ENCODE measurements around the gene RASGRF2. TPM values are rescaled to one million over a fixed set of nuclear protein-coding genes. Genes with fewer than 3 reads are reported as not detected.
"Not testable (repeated sequence)": the region's sequence is repeated elsewhere in the genome, so short reads cannot be mapped to it uniquely, and the experiment has no call there.

The RASGRF2 gene
- polyA plus RNA-seq, 4 donors: 0.54 to 3.0 (median 1.5) TPM

GRCh38 chr5:81250004-81250403 is 289.8 kb downstream of the RASGRF2 start:
- H3K9me3 ChIP-seq (ENCODE audit: control insufficient read depth in 2 of 2, insufficient read depth in 1 of 2, low read depth in 1 of 2, low read length in 1 of 2): no peaks in the 10 kb centered on the region
- WGBS, 3 donors: 92 to 100% (median 95%) methylated on average over 1 of the region's 1 CpG

GRCh38 chr5:81251922-81252321 is 291.8 kb downstream of the RASGRF2 start:
- no peak overlapping the region for H3K4me3 ChIP-seq (ENCODE audit: low read depth in 1 of 3, low read length in 3 of 3)
- DNase-seq: no peak
- no peaks in the 10 kb centered on the region for H3K4me1 ChIP-seq (ENCODE audit: control insufficient read depth in 3 of 3, insufficient read depth in 2 of 3, low read depth in 1 of 3, low read length in 2 of 3)
- FAIRE-seq: no peak
- no peaks in the 10 kb centered on the region for H3K27me3 ChIP-seq (ENCODE audit: control insufficient read depth in 3 of 3, insufficient read depth in 3 of 3, low read length in 3 of 3)
- H3K27ac ChIP-seq (ENCODE audit: low read depth in 1 of 3, low read length in 2 of 3): no peak overlapping the region
- H3K36me3 ChIP-seq (ENCODE audit: control insufficient read depth in 3 of 3, insufficient read depth in 2 of 3, low read depth in 1 of 3, low read length in 3 of 3): peaks cover 0 to 18% (median 0%) of the 10 kb centered on the region in 3 donors
- 71 to 76% (median 73%) methylated on average over 5 of the region's 5 CpGs for WGBS, 3 donors
- H3K9me3 ChIP-seq (ENCODE audit: control insufficient read depth in 2 of 2, insufficient read depth in 1 of 2, low read depth in 1 of 2, low read length in 1 of 2): no peaks in the 10 kb centered on the region

More at GRCh38 chr5:81250004-81250403, 289.8 kb downstream of the RASGRF2 start:
- Histone ChIP-seq H3K4me3 (ENCODE audit: low read depth in 1 of 3, low read length in 3 of 3) (no peak overlapping the region), H3K4me1 (ENCODE audit: control insufficient read depth in 3 of 3, insufficient read depth in 2 of 3, low read depth in 1 of 3, low read length in 2 of 3) (no peaks in the 10 kb centered on the region), H3K27me3 (ENCODE audit: control insufficient read depth in 3 of 3, insufficient read depth in 3 of 3, low read length in 3 of 3) (no peaks in the 10 kb centered on the region), H3K36me3 (ENCODE audit: control insufficient read depth in 3 of 3, insufficient read depth in 2 of 3, low read depth in 1 of 3, low read length in 3 of 3) (peaks cover 0 to 20% (median 0%) of the 10 kb centered on the region in 3 donors), H3K27ac (ENCODE audit: low read depth in 1 of 3, low read length in 2 of 3) (no peak overlapping the region)
- DNase-seq (no peak), FAIRE-seq (no peak)

GRCh38 chr5:81252904-81253303 is 292.7 kb downstream of the RASGRF2 start:
- Histone ChIP-seq H3K27me3 (ENCODE audit: control insufficient read depth in 3 of 3, insufficient read depth in 3 of 3, low read length in 3 of 3) (no peaks in the 10 kb centered on the region), H3K4me3 (ENCODE audit: low read depth in 1 of 3, low read length in 3 of 3) (no peak overlapping the region), H3K9me3 (ENCODE audit: control insufficient read depth in 2 of 2, insufficient read depth in 1 of 2, low read depth in 1 of 2, low read length in 1 of 2) (no peaks in the 10 kb centered on the region), H3K4me1 (ENCODE audit: control insufficient read depth in 3 of 3, insufficient read depth in 2 of 3, low read depth in 1 of 3, low read length in 2 of 3) (no peaks in the 10 kb centered on the region), H3K27ac (ENCODE audit: low read depth in 1 of 3, low read length in 2 of 3) (no peak overlapping the region), H3K36me3 (ENCODE audit: control insufficient read depth in 3 of 3, insufficient read depth in 2 of 3, low read depth in 1 of 3, low read length in 3 of 3) (peaks cover 0 to 18% (median 0%) of the 10 kb centered on the region in 3 donors)
- WGBS, 3 donors: 90 to 94% (median 92%) methylated on average over 1 of the region's 1 CpG
- FAIRE-seq (no peak), DNase-seq (no peak)

- WGBS, 3 donors: 85 to 97% (median 94%) methylated on average over 4 of the region's 4 CpGs
- Histone ChIP-seq H3K27me3 (ENCODE audit: control insufficient read depth in 3 of 3, insufficient read depth in 3 of 3, low read length in 3 of 3) (no peaks in the 10 kb centered on the region), H3K27ac (ENCODE audit: low read depth in 1 of 3, low read length in 2 of 3) (no peak overlapping the region), H3K36me3 (ENCODE audit: control insufficient read depth in 3 of 3, insufficient read depth in 2 of 3, low read depth in 1 of 3, low read length in 3 of 3) (peaks cover 0 to 18% (median 0%) of the 10 kb centered on the region in 3 donors), H3K4me1 (ENCODE audit: control insufficient read depth in 3 of 3, insufficient read depth in 2 of 3, low read depth in 1 of 3, low read length in 2 of 3) (no peaks in the 10 kb centered on the region), H3K4me3 (ENCODE audit: low read depth in 1 of 3, low read length in 3 of 3) (no peak overlapping the region), H3K9me3 (ENCODE audit: control insufficient read depth in 2 of 2, insufficient read depth in 1 of 2, low read depth in 1 of 2, low read length in 1 of 2) (no peaks in the 10 kb centered on the region)
- no peak for FAIRE-seq
- DNase-seq: no peak
These were observed 293.7 kb downstream of the RASGRF2 start for GRCh38 chr5:81253875-81254274.

- H3K9me3 ChIP-seq (ENCODE audit: control insufficient read depth in 2 of 2, insufficient read depth in 1 of 2, low read depth in 1 of 2, low read length in 1 of 2): no peaks in the 10 kb centered on the region
- FAIRE-seq (no peak), DNase-seq (no peak)
- H3K27me3 ChIP-seq (ENCODE audit: control insufficient read depth in 3 of 3, insufficient read depth in 3 of 3, low read length in 3 of 3): no peaks in the 10 kb centered on the region
- no peak overlapping the region for H3K27ac ChIP-seq (ENCODE audit: low read depth in 1 of 3, low read length in 2 of 3)
- peaks cover 0 to 20% (median 0%) of the 10 kb centered on the region in 3 donors for H3K36me3 ChIP-seq (ENCODE audit: control insufficient read depth in 3 of 3, insufficient read depth in 2 of 3, low read depth in 1 of 3, low read length in 3 of 3)
- no peaks in the 10 kb centered on the region for H3K4me1 ChIP-seq (ENCODE audit: control insufficient read depth in 3 of 3, insufficient read depth in 2 of 3, low read depth in 1 of 3, low read length in 2 of 3)
- WGBS, 3 donors: 96 to 97% (median 97%) methylated on average over 21 of the region's 21 CpGs
- no peak overlapping the region for H3K4me3 ChIP-seq (ENCODE audit: low read depth in 1 of 3, low read length in 3 of 3)
These were observed 294.9 kb downstream of the RASGRF2 start for GRCh38 chr5:81254886-81255559.

GRCh38 chr5:81256766-81257165 is 296.6 kb downstream of the RASGRF2 start:
- Histone ChIP-seq H3K27ac (ENCODE audit: low read depth in 1 of 3, low read length in 2 of 3) (no peak overlapping the region), H3K4me1 (ENCODE audit: control insufficient read depth in 3 of 3, insufficient read depth in 2 of 3, low read depth in 1 of 3, low read length in 2 of 3) (no peaks in the 10 kb centered on the region), H3K27me3 (ENCODE audit: control insufficient read depth in 3 of 3, insufficient read depth in 3 of 3, low read length in 3 of 3) (no peaks in the 10 kb centered on the region), H3K4me3 (ENCODE audit: low read depth in 1 of 3, low read length in 3 of 3) (no peak overlapping the region), H3K9me3 (ENCODE audit: control insufficient read depth in 2 of 2, insufficient read depth in 1 of 2, low read depth in 1 of 2, low read length in 1 of 2) (no peaks in the 10 kb centered on the region), H3K36me3 (ENCODE audit: control insufficient read depth in 3 of 3, insufficient read depth in 2 of 3, low read depth in 1 of 3, low read length in 3 of 3) (peaks cover 0 to 15% (median 0%) of the 10 kb centered on the region in 3 donors)
- DNase-seq: no peak
- WGBS, 3 donors: 88 to 100% (median 90%) methylated on average over 1 of the region's 1 CpG
- no peak for FAIRE-seq

- not testable (repeated sequence) for H3K27ac ChIP-seq (ENCODE audit: low read depth in 1 of 3, low read length in 2 of 3); H3K36me3 ChIP-seq (ENCODE audit: control insufficient read depth in 3 of 3, insufficient read depth in 2 of 3, low read depth in 1 of 3, low read length in 3 of 3); H3K27me3 ChIP-seq (ENCODE audit: control insufficient read depth in 3 of 3, insufficient read depth in 3 of 3, low read length in 3 of 3); FAIRE-seq; H3K9me3 ChIP-seq (ENCODE audit: control insufficient read depth in 2 of 2, insufficient read depth in 1 of 2, low read depth in 1 of 2, low read length in 1 of 2); H3K4me3 ChIP-seq (ENCODE audit: low read depth in 1 of 3, low read length in 3 of 3); DNase-seq; H3K4me1 ChIP-seq (ENCODE audit: control insufficient read depth in 3 of 3, insufficient read depth in 2 of 3, low read depth in 1 of 3, low read length in 2 of 3)
- WGBS, 3 donors: 85 to 90% (median 87%) methylated on average over 1 of the region's 1 CpG
These were observed 302.6 kb downstream of the RASGRF2 start for GRCh38 chr5:81262796-81263195.

GRCh38 chr5:81265101-81265500 is 304.9 kb downstream of the RASGRF2 start:
- no peak for DNase-seq
- no peak overlapping the region for H3K27ac ChIP-seq (ENCODE audit: low read depth in 1 of 3, low read length in 2 of 3)
- no peaks in the 10 kb centered on the region for H3K4me1 ChIP-seq (ENCODE audit: control insufficient read depth in 3 of 3, insufficient read depth in 2 of 3, low read depth in 1 of 3, low read length in 2 of 3)
- no peak overlapping the region for H3K4me3 ChIP-seq (ENCODE audit: low read depth in 1 of 3, low read length in 3 of 3)
- FAIRE-seq: no peak
- H3K36me3 ChIP-seq (ENCODE audit: control insufficient read depth in 3 of 3, insufficient read depth in 2 of 3, low read depth in 1 of 3, low read length in 3 of 3): no peaks in the 10 kb centered on the region
- no peaks in the 10 kb centered on the region for H3K9me3 ChIP-seq (ENCODE audit: control insufficient read depth in 2 of 2, insufficient read depth in 1 of 2, low read depth in 1 of 2, low read length in 1 of 2)
- H3K27me3 ChIP-seq (ENCODE audit: control insufficient read depth in 3 of 3, insufficient read depth in 3 of 3, low read length in 3 of 3): no peaks in the 10 kb centered on the region

All from small intestine (tissue), 7 donors.